Measurements from ENCODE around the gene CCDC167. TPM values are rescaled to one million over a fixed set of nuclear protein-coding genes. Genes with fewer than 3 reads are reported as not detected.

CCDC167 gene
- total RNA-seq, 1 experiment from 2014 or later: 31.9 TPM

DNA sequence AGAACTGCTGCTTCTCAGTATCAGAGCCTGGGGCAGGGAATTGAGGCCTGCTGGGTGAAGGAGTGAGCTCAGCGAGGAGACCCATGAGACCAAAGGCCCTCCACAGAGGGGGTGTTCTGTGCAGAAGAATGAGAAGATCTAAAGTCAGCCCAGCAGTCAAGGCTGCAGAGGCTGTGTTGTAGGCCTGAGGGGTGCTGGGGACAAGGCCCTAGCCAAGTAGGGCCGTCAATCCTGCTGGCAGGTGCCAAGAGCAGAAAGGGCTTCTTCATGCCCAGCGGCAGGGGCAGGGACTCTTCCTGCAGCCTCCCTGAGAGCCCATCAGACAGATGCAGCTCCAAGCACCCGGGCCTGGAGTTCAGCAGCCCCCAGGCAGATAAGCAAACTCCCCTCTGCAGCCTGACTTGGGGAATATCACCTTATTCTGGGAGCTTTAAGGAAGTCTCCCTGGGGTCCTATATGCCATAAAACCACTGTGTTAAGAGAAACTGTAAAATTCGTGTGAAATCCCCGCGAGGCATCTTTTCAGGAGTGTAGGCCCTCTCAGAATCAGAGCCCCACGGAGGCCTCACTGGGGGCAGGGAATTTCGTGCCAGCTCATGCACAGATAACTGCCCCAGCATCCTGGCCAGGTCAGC is 9.0 kb downstream of the CCDC167 start:
- Histone ChIP-seq H3K9me3 (ENCODE audit: control insufficient read depth, low read depth, low read length) (no peaks in the 10 kb centered on the region), H3K27ac (ENCODE audit: insufficient read length, low read depth, low read length) (no peak overlapping the region), H3K4me2 (ENCODE audit: insufficient read depth, insufficient read length, low read length) (no peak overlapping the region), H4K91ac (ENCODE audit: insufficient read length, low read depth, low read length) (no peak overlapping the region), H3K4ac (ENCODE audit: low read depth, low read length) (no peak overlapping the region), H2AK5ac (ENCODE audit: insufficient read length, low read length) (no peak overlapping the region), H3K79me2 (ENCODE audit: insufficient read depth, low read length) (no peaks in the 10 kb centered on the region), H3K14ac (ENCODE audit: insufficient read depth, low read length) (no peak overlapping the region), H2BK120ac (ENCODE audit: low read depth, low read length, poor library complexity, severe bottlenecking) (no peak overlapping the region), H3K23ac (ENCODE audit: insufficient read length, low read depth, low read length) (no peak overlapping the region), H3K9ac (ENCODE audit: extremely low read depth, insufficient read length, low read length) (no peak overlapping the region), H3T11ph (ENCODE audit: low read length) (no peak overlapping the region), H3K23me2 (ENCODE audit: insufficient read length, low read depth, low read length, poor library complexity, severe bottlenecking) (no peaks in the 10 kb centered on the region), H2BK12ac (ENCODE audit: insufficient read length, low read depth, low read length) (no peak overlapping the region), H3K4me1 (ENCODE audit: insufficient read depth, low read length) (peaks cover 5% of the 10 kb centered on the region; the same call in 1 of the 2 replicates), H2BK5ac (ENCODE audit: insufficient read length, low read length) (no peak overlapping the region), H2BK15ac (ENCODE audit: low read depth, low read length) (no peak overlapping the region), H3K56ac (ENCODE audit: insufficient read length, low read depth, low read length) (no peak overlapping the region), H3K27me3 (ENCODE audit: insufficient read depth, low read length) (no peaks in the 10 kb centered on the region), H3K79me1 (ENCODE audit: insufficient read depth, low read depth, low read length, poor library complexity, severe bottlenecking) (no peaks in the 10 kb centered on the region), H4K8ac (replicated peaks; ENCODE audit: insufficient read length, low read depth, low read length) (no peak overlapping the region), H4K5ac (ENCODE audit: insufficient read length, low read depth, low read length) (no peak overlapping the region), H3K18ac (ENCODE audit: insufficient read length, low read depth, low read length) (no peak overlapping the region), H2BK20ac (ENCODE audit: low read depth, low read length, poor library complexity, severe bottlenecking) (no peak overlapping the region), H2AFZ (ENCODE audit: low read length) (no peak overlapping the region), H4K20me1 (ENCODE audit: control insufficient read depth, insufficient read depth, insufficient read length) (no peaks in the 10 kb centered on the region)
- Mint-ChIP-seq H3K27ac (no peak overlapping the region), H3K4me1 (peaks cover 45 to 60% of the 10 kb centered on the region in 2 experiments), H3K27me3 (ENCODE audit: low read depth) (no peaks in the 10 kb centered on the region; the same call in none of the 2 replicates), H3K9me3 (no peaks in the 10 kb centered on the region), H3K4me3 (no peak overlapping the region), H3K36me3 (ENCODE audit: insufficient read depth in 1 of 3, low read depth in 3 of 3) (no peaks in the 10 kb centered on the region; a peak in 1 of 7 replicates)
- TF ChIP-seq, protein P1, sequence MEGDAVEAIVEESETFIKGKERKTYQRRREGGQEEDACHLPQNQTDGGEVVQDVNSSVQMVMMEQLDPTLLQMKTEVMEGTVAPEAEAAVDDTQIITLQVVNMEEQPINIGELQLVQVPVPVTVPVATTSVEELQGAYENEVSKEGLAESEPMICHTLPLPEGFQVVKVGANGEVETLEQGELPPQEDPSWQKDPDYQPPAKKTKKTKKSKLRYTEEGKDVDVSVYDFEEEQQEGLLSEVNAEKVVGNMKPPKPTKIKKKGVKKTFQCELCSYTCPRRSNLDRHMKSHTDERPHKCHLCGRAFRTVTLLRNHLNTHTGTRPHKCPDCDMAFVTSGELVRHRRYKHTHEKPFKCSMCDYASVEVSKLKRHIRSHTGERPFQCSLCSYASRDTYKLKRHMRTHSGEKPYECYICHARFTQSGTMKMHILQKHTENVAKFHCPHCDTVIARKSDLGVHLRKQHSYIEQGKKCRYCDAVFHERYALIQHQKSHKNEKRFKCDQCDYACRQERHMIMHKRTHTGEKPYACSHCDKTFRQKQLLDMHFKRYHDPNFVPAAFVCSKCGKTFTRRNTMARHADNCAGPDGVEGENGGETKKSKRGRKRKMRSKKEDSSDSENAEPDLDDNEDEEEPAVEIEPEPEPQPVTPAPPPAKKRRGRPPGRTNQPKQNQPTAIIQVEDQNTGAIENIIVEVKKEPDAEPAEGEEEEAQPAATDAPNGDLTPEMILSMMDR (conservative IDR thresholded peaks at IDR 0.05): no peak
- DNase-seq: peak; percentile 18
- WGBS (ENCODE audit: extremely low coverage, insufficient read length, low lambda C conversion rate): no CpG with 5 or more reads among the region's 9 CpGs
